HepG2 (cell line): ENCODE data around the gene NDUFA13. TPM values are rescaled to one million over a fixed set of nuclear protein-coding genes. Genes with fewer than 3 reads are reported as not detected.
A peak's percentile ranks its signal among the peaks of the same experiment; 100 is the strongest.

Experiments used
- HIC2 ChIP-seq: sonication (generic); formaldehyde crosslinking; IDR thresholded peaks from 2 replicates; pipeline ENCODE4 v1.9.0; 2022; ENCODE audit warnings: low read depth, missing genetic modification reagents
- HIVEP1 ChIP-seq: sonication (generic); formaldehyde crosslinking; IDR thresholded peaks from 2 replicates; pipeline ENCODE4 v1.4.0; 2020; ENCODE audit warnings: mild to moderate bottlenecking, missing genetic modification reagents
- KAT2B ChIP-seq: fragments of 150-350 bp; IDR thresholded peaks from 2 replicates; pipeline ENCODE4 v1.6.1; 2014; ENCODE audit warnings: low read depth, low read length, borderline replicate concordance
- NFIC ChIP-seq: IDR thresholded peaks from 2 replicates; pipeline ENCODE4 v1.6.1; 2012; ENCODE audit warnings: mild to moderate bottlenecking, low read length, inconsistent platforms
- PRDM15 ChIP-seq: sonication (generic); formaldehyde crosslinking; IDR thresholded peaks from 2 replicates; pipeline ENCODE4 v1.4.0; 2020; ENCODE audit warnings: missing genetic modification reagents
- RXRA ChIP-seq: sonication (generic); formaldehyde crosslinking; IDR thresholded peaks from 2 replicates; pipeline ENCODE4 v1.5.1; 2020; ENCODE audit warnings: missing genetic modification reagents
- UBTF ChIP-seq: sonication (generic); formaldehyde crosslinking; IDR thresholded peaks from 2 replicates; pipeline ENCODE4 v1.4.0; 2020; ENCODE audit warnings: mild to moderate bottlenecking, missing genetic modification reagents
- ZBTB4 ChIP-seq: sonication (generic); formaldehyde crosslinking; IDR thresholded peaks from 2 replicates; pipeline ENCODE4 v1.4.0; 2020; ENCODE audit warnings: missing genetic modification reagents, mild to moderate bottlenecking, borderline replicate concordance
- ZNF207 ChIP-seq: fragments of 450-650 bp; IDR thresholded peaks from 2 replicates; pipeline ENCODE4 v1.6.1; 2016; ENCODE audit warnings: antibody characterized with exemption, borderline replicate concordance
- ZNF33B ChIP-seq: sonication (generic); formaldehyde crosslinking; IDR thresholded peaks from 2 replicates; pipeline ENCODE4 v1.5.1; 2020; ENCODE audit warnings: mild to moderate bottlenecking, missing genetic modification reagents
- ZNF720 ChIP-seq: sonication (generic); formaldehyde crosslinking; IDR thresholded peaks from 2 replicates; pipeline ENCODE4 v1.4.0; 2020; ENCODE audit warnings: missing genetic modification reagents
- ZNF782 ChIP-seq: sonication (generic); formaldehyde crosslinking; IDR thresholded peaks from 2 replicates; pipeline ENCODE4 v1.4.0; 2020; ENCODE audit warnings: missing genetic modification reagents, mild to moderate bottlenecking, borderline replicate concordance
- polyA plus RNA-seq, 8 experiments: library from polyadenylated mRNA; depleted of rRNA in 3 of 8; stranded (reverse) in 7 of 8; unstranded in 1 of 8; fragments of >200 nt; fragmentation: Illumina TruSeq in 4 of 8; extraction: Trizol in 4 of 8; gene quantifications; 2 replicates each; pipeline versions ENCODE4 v1.2.1 to v1.2.3, GENCODE V29; 2011 to 2016; ENCODE audit warnings: low read depth in 4 of 8, missing spikeins in 1 of 8, mixed read lengths in 1 of 8; ENCODE audit not compliant: insufficient read depth in 1 of 8
- total RNA-seq, 5 experiments: library from RNA; depleted of rRNA; stranded (reverse); fragments of >200 nt; fragmentation: Illumina TruSeq; extraction: Trizol; gene quantifications; 2 replicates each; pipeline ENCODE4 v1.2.3, GENCODE V29; 2016; ENCODE audit warnings: low read depth in 1 of 5

Gene NDUFA13
- total and polyA plus RNA-seq, 2 of the 13 experiments (the other 11 are each of a cell fraction or from before 2014, with no cell fraction given) = 337 to 366 TPM

GRCh38 chr19:19562665-19563347 is 46.8 kb downstream of the NDUFA13 start (continued):
- TF ChIP-seq ZBTB4 = no peak
- TF ChIP-seq PRDM15 (CRISPR knock-in tag) = no peak
- no peak for TF ChIP-seq ZNF33B (CRISPR knock-in tag)
- no peak for TF ChIP-seq KAT2B
- TF ChIP-seq UBTF (CRISPR knock-in tag) = 0 out of 2 replicates have a peak, but pooled peaks have one; percentile 29
- no peak for TF ChIP-seq HIVEP1
- no peak for TF ChIP-seq HIC2
- TF ChIP-seq NFIC = no peak
- TF ChIP-seq ZNF782 (CRISPR knock-in tag) = no peak
- TF ChIP-seq ZNF720 (CRISPR knock-in tag) = no peak
- TF ChIP-seq RXRA (CRISPR knock-in tag) = no peak
- TF ChIP-seq ZNF207 = no peak
